ENCODE results near the gene SORL1. TPM values are rescaled to one million over a fixed set of nuclear protein-coding genes. Genes with fewer than 3 reads are reported as not detected.

Gene SORL1
- total RNA-seq, 1 experiment from 2014 or later = 68.3 TPM

DNA sequence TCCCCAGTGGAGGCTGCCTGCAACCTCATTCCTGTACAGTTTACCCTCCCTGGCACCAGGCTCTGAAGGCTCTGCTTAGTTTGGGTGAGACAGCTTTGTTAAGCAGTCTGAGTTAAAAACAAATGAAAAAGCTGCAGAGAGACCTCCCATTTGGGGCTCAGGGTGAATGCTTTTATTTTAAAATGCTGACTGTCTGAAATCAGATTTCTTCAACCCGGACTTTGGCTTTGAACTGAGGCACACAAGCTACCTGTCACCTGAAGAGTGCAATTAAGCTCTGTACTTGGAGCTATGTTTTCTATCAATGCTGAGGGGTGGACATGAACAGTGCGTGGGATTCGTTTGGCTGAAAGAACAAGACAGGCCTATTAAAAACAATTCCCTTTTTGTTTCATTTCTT lies 218.2 kb downstream of the SORL1 start:
- no peak overlapping the region for H3K9ac ChIP-seq (ENCODE audit: extremely low read depth, insufficient read length, low read length)
- no peak overlapping the region for H3K4me2 ChIP-seq (ENCODE audit: insufficient read depth, insufficient read length, low read length)
- WGBS (ENCODE audit: extremely low coverage, insufficient read length, low lambda C conversion rate) = no CpG with 5 or more reads among the region's 3 CpGs
- H4K20me1 ChIP-seq (ENCODE audit: control insufficient read depth, insufficient read depth, insufficient read length) = no peaks in the 10 kb centered on the region
- no peak overlapping the region for H2BK12ac ChIP-seq (ENCODE audit: insufficient read length, low read depth, low read length)
- no peaks in the 10 kb centered on the region for H3K79me1 ChIP-seq (ENCODE audit: insufficient read depth, low read depth, low read length, poor library complexity, severe bottlenecking)
- H3K23ac ChIP-seq (ENCODE audit: insufficient read length, low read depth, low read length) = no peak overlapping the region
- no peaks in the 10 kb centered on the region for H3K79me2 ChIP-seq (ENCODE audit: insufficient read depth, low read length)
- H2BK15ac ChIP-seq (ENCODE audit: low read depth, low read length) = no peak overlapping the region
- H3T11ph ChIP-seq (ENCODE audit: low read length) = no peak overlapping the region
- no peak overlapping the region for H2AK5ac ChIP-seq (ENCODE audit: insufficient read length, low read length)
- DNase-seq = no peak
- Mint-ChIP-seq H3K4me3 (no peak overlapping the region), H3K4me1 (peaks cover 12 to 21% of the 10 kb centered on the region in 2 experiments), H3K36me3 (ENCODE audit: insufficient read depth in 1 of 3, low read depth in 3 of 3) (no peaks in the 10 kb centered on the region; a peak in 2 of 7 replicates), H3K9me3 (no peaks in the 10 kb centered on the region), H3K27ac (no peak overlapping the region), H3K27me3 (ENCODE audit: low read depth) (peaks cover 1% of the 10 kb centered on the region)
- no peaks in the 10 kb centered on the region for H3K9me3 ChIP-seq (ENCODE audit: control insufficient read depth, low read depth, low read length)
- no peak overlapping the region for H2BK20ac ChIP-seq (ENCODE audit: low read depth, low read length, poor library complexity, severe bottlenecking)
- H3K18ac ChIP-seq (ENCODE audit: insufficient read length, low read depth, low read length) = no peak overlapping the region
- TF ChIP-seq CTCF (conservative IDR thresholded peaks at IDR 0.05) = no peak
- no peaks in the 10 kb centered on the region for H3K27me3 ChIP-seq (ENCODE audit: insufficient read depth, low read length)
- H4K91ac ChIP-seq (ENCODE audit: insufficient read length, low read depth, low read length) = no peak overlapping the region
- no peak overlapping the region for H3K14ac ChIP-seq (ENCODE audit: insufficient read depth, low read length)
- no peak overlapping the region for H4K5ac ChIP-seq (ENCODE audit: insufficient read length, low read depth, low read length)
- H3K23me2 ChIP-seq (ENCODE audit: insufficient read length, low read depth, low read length, poor library complexity, severe bottlenecking) = no peaks in the 10 kb centered on the region
- H2BK120ac ChIP-seq (ENCODE audit: low read depth, low read length, poor library complexity, severe bottlenecking) = no peak overlapping the region
- no peak overlapping the region for H2BK5ac ChIP-seq (ENCODE audit: insufficient read length, low read length)
- no peak overlapping the region for H3K27ac ChIP-seq (ENCODE audit: insufficient read length, low read depth, low read length)
- H3K4ac ChIP-seq (ENCODE audit: low read depth, low read length) = no peak overlapping the region
- no peak overlapping the region for H2AFZ ChIP-seq (ENCODE audit: low read length)
- no peak overlapping the region for H3K56ac ChIP-seq (ENCODE audit: insufficient read length, low read depth, low read length)
- no peaks in the 10 kb centered on the region; the same call in 1 of the 2 replicates for H3K4me1 ChIP-seq (ENCODE audit: insufficient read depth, low read length)
- H4K8ac ChIP-seq (replicated peaks; ENCODE audit: insufficient read length, low read depth, low read length) = no peak overlapping the region

All from H9 (cell line).